T-helper 2 cell treated with Interferon-gamma antibody and Interleukin-4, amounts not matched to agents 5 μg/mL and 100 μg/mL, for 36 hours (primary cell): ENCODE measurements around the gene POR.
A peak's percentile ranks its signal among the peaks of the same experiment; 100 is the strongest.

ENCODE experiments used
- DNase-seq: peaks from one replicate; pipeline ENCODE4 v3.0.0; 2021; ENCODE audit warnings: low spot score
- H3K27ac Mint-ChIP-seq: one replicate; pipeline ENCODE4 v1.8.0; 2021; ENCODE audit warnings: mild to moderate bottlenecking, mixed read lengths
- H3K27me3 Mint-ChIP-seq: one replicate; pipeline ENCODE4 v1.8.0; 2021; ENCODE audit warnings: low read depth, mixed read lengths
- H3K36me3 Mint-ChIP-seq: one replicate; pipeline ENCODE4 v1.8.0; 2021; ENCODE audit warnings: low read depth, mixed read lengths
- H3K4me1 Mint-ChIP-seq: one replicate; pipeline ENCODE4 v1.8.0; 2021; ENCODE audit warnings: low read depth, mixed read lengths
- H3K4me3 Mint-ChIP-seq: one replicate; pipeline ENCODE4 v1.8.0; 2022; ENCODE audit warnings: mild to moderate bottlenecking, moderate library complexity, mixed read lengths
- H3K9me3 Mint-ChIP-seq: one replicate; pipeline ENCODE4 v1.8.0; 2021; ENCODE audit warnings: mixed read lengths

POR gene

GRCh38 chr7:75916259-75916658 lies 1.3 kb downstream of the POR start:
- no peaks in the 10 kb centered on the region for H3K9me3 Mint-ChIP-seq
- peak overlapping the region; percentile 89 for H3K4me3 Mint-ChIP-seq
- H3K27ac Mint-ChIP-seq: no peak overlapping the region
- no peaks in the 10 kb centered on the region for H3K36me3 Mint-ChIP-seq
- peaks cover 16% of the 10 kb centered on the region for H3K4me1 Mint-ChIP-seq
- H3K27me3 Mint-ChIP-seq: no peaks in the 10 kb centered on the region
- no peak for DNase-seq

- Mint-ChIP-seq H3K27ac (no peak overlapping the region), H3K9me3 (no peaks in the 10 kb centered on the region), H3K4me1 (peaks cover 16% of the 10 kb centered on the region), H3K27me3 (no peaks in the 10 kb centered on the region), H3K4me3 (peak overlapping the region; percentile 89), H3K36me3 (peaks cover 2% of the 10 kb centered on the region)
- DNase-seq: no peak
These were observed 2.0 kb downstream of the POR start for GRCh38 chr7:75916685-75917634.

GRCh38 chr7:75920431-75921161 lies 5.6 kb downstream of the POR start:
- no peaks in the 10 kb centered on the region for H3K27me3 Mint-ChIP-seq
- no peak overlapping the region for H3K27ac Mint-ChIP-seq
- peaks cover 11% of the 10 kb centered on the region for H3K4me1 Mint-ChIP-seq
- H3K36me3 Mint-ChIP-seq: peaks cover 2% of the 10 kb centered on the region
- H3K4me3 Mint-ChIP-seq: no peak overlapping the region
- peak; percentile 20 for DNase-seq
- no peaks in the 10 kb centered on the region for H3K9me3 Mint-ChIP-seq

- Mint-ChIP-seq H3K4me3 (no peak overlapping the region), H3K9me3 (no peaks in the 10 kb centered on the region), H3K27me3 (no peaks in the 10 kb centered on the region), H3K4me1 (peaks cover 7% of the 10 kb centered on the region), H3K27ac (no peak overlapping the region), H3K36me3 (peaks cover 3% of the 10 kb centered on the region)
- no peak for DNase-seq
These were observed 6.5 kb downstream of the POR start for GRCh38 chr7:75921479-75921878.

- H3K9me3 Mint-ChIP-seq: no peaks in the 10 kb centered on the region
These were observed 8.1 kb downstream of the POR start for GRCh38 chr7:75922966-75923603.

GRCh38 chr7:75924256-75924655 lies 9.3 kb downstream of the POR start:
- Mint-ChIP-seq H3K27ac (no peak overlapping the region), H3K4me1 (peaks cover 12% of the 10 kb centered on the region), H3K27me3 (no peaks in the 10 kb centered on the region), H3K9me3 (no peaks in the 10 kb centered on the region), H3K4me3 (no peak overlapping the region), H3K36me3 (peaks cover 7% of the 10 kb centered on the region)
- DNase-seq: no peak

More at GRCh38 chr7:75922966-75923603, 8.1 kb downstream of the POR start:
- Mint-ChIP-seq H3K4me3 (no peak overlapping the region), H3K27ac (no peak overlapping the region), H3K36me3 (peaks cover 4% of the 10 kb centered on the region), H3K4me1 (peaks cover 8% of the 10 kb centered on the region), H3K27me3 (no peaks in the 10 kb centered on the region)
- no peak for DNase-seq

GRCh38 chr7:75924889-75925288 lies 9.9 kb downstream of the POR start:
- no peaks in the 10 kb centered on the region for H3K9me3 Mint-ChIP-seq
- no peak overlapping the region for H3K27ac Mint-ChIP-seq
- H3K36me3 Mint-ChIP-seq: peaks cover 7% of the 10 kb centered on the region
- H3K27me3 Mint-ChIP-seq: no peaks in the 10 kb centered on the region
- peaks cover 12% of the 10 kb centered on the region for H3K4me1 Mint-ChIP-seq
- no peak overlapping the region for H3K4me3 Mint-ChIP-seq
- no peak for DNase-seq

GRCh38 chr7:75925717-75926435 lies 10.9 kb downstream of the POR start:
- no peak for DNase-seq
- peak overlapping the region; percentile 31 for H3K27ac Mint-ChIP-seq
- H3K27me3 Mint-ChIP-seq: no peaks in the 10 kb centered on the region
- peaks cover 7% of the 10 kb centered on the region for H3K36me3 Mint-ChIP-seq
- H3K9me3 Mint-ChIP-seq: no peaks in the 10 kb centered on the region
- peaks cover 10% of the 10 kb centered on the region for H3K4me1 Mint-ChIP-seq
- H3K4me3 Mint-ChIP-seq: no peak overlapping the region

- Mint-ChIP-seq H3K27me3 (no peaks in the 10 kb centered on the region), H3K9me3 (no peaks in the 10 kb centered on the region), H3K36me3 (peaks cover 10% of the 10 kb centered on the region), H3K4me3 (no peak overlapping the region), H3K27ac (no peak overlapping the region), H3K4me1 (peaks cover 10% of the 10 kb centered on the region)
- DNase-seq: peak; percentile 12
These were observed 13.6 kb downstream of the POR start for GRCh38 chr7:75928568-75928914.

- peaks cover 8% of the 10 kb centered on the region for H3K4me1 Mint-ChIP-seq
- H3K27ac Mint-ChIP-seq: no peak overlapping the region
- no peaks in the 10 kb centered on the region for H3K27me3 Mint-ChIP-seq
- H3K36me3 Mint-ChIP-seq: peaks cover 12% of the 10 kb centered on the region
- no peak for DNase-seq
- H3K9me3 Mint-ChIP-seq: peaks cover 7% of the 10 kb centered on the region
- no peak overlapping the region for H3K4me3 Mint-ChIP-seq
These were observed 16.7 kb downstream of the POR start for GRCh38 chr7:75931680-75932079.

GRCh38 chr7:75937958-75938786 lies 23.2 kb downstream of the POR start:
- H3K36me3 Mint-ChIP-seq: peaks cover 3% of the 10 kb centered on the region
- H3K9me3 Mint-ChIP-seq: peaks cover 7% of the 10 kb centered on the region
- H3K27me3 Mint-ChIP-seq: no peaks in the 10 kb centered on the region
- no peaks in the 10 kb centered on the region for H3K4me1 Mint-ChIP-seq
- H3K4me3 Mint-ChIP-seq: no peak overlapping the region
- DNase-seq: no peak
- no peak overlapping the region for H3K27ac Mint-ChIP-seq

GRCh38 chr7:75938921-75939320 lies 24.0 kb downstream of the POR start:
- DNase-seq: no peak
- no peaks in the 10 kb centered on the region for H3K27me3 Mint-ChIP-seq
- no peaks in the 10 kb centered on the region for H3K4me1 Mint-ChIP-seq
- H3K9me3 Mint-ChIP-seq: peaks cover 4% of the 10 kb centered on the region
- peaks cover under 1% of the 10 kb centered on the region for H3K36me3 Mint-ChIP-seq
- no peak overlapping the region for H3K27ac Mint-ChIP-seq
- H3K4me3 Mint-ChIP-seq: no peak overlapping the region

- Mint-ChIP-seq H3K27ac (no peak overlapping the region), H3K9me3 (no peaks in the 10 kb centered on the region), H3K36me3 (peaks cover 2% of the 10 kb centered on the region), H3K4me3 (no peak overlapping the region), H3K27me3 (no peaks in the 10 kb centered on the region), H3K4me1 (peaks cover 8% of the 10 kb centered on the region)
- DNase-seq: no peak
These were observed 28.9 kb downstream of the POR start for GRCh38 chr7:75943864-75944263.
